HepG2 (cell line): Measurements from ENCODE around the gene GNG10. TPM values are rescaled to one million over a fixed set of nuclear protein-coding genes. Genes with fewer than 3 reads are reported as not detected.

Experiments
- CBX2 ChIP-seq, 2 experiments: fragments of 200-600 bp in 1 of 2; sonication (generic); formaldehyde crosslinking in 1 of 2; IDR thresholded peaks; 2 replicates each; pipeline versions ENCODE4 v1.7.0 to v1.8.1; 2018 to 2022; ENCODE audit warnings: low read depth in 2 of 2, low read length in 1 of 2, mild to moderate bottlenecking in 1 of 2, missing genetic modification reagents in 1 of 2
- CCAR2 ChIP-seq: fragments of 200-400 bp; formaldehyde crosslinking; optimal IDR thresholded peaks from 2 replicates; pipeline ENCODE3; 2018; ENCODE audit warnings: low read depth, mild to moderate bottlenecking, low read length, moderate library complexity
- CREBL2 ChIP-seq: sonication (generic); formaldehyde crosslinking; IDR thresholded peaks from 2 replicates; pipeline ENCODE4 v1.8.1; 2023; ENCODE audit warnings: missing genetic modification reagents, mild to moderate bottlenecking, borderline replicate concordance
- CREM ChIP-seq, 2 experiments: sonication (generic) in 1 of 2; formaldehyde crosslinking in 1 of 2; IDR thresholded peaks; 2 replicates each; pipeline versions ENCODE4 v1.4.0 to v1.6.1; 2016 to 2020; ENCODE audit warnings: antibody characterized with exemption in 1 of 2, mild to moderate bottlenecking in 1 of 2, missing genetic modification reagents in 1 of 2
- DR1 ChIP-seq: sonication (generic); formaldehyde crosslinking; IDR thresholded peaks from 2 replicates; pipeline ENCODE4 v1.8.0; 2021; ENCODE audit warnings: mild to moderate bottlenecking, missing genetic modification reagents, inconsistent platforms
- EZH2 ChIP-seq: conservative IDR thresholded peaks from 2 replicates; pipeline ENCODE4 v1.6.1; 2012; ENCODE audit warnings: mild to moderate bottlenecking, low read depth, low read length, moderate library complexity
- FOXM1 ChIP-seq: sonication (generic); formaldehyde crosslinking; IDR thresholded peaks from 2 replicates; pipeline ENCODE4 v1.5.0; 2020; ENCODE audit warnings: missing genetic modification reagents
- HDAC2 ChIP-seq: sonication (generic); formaldehyde crosslinking; IDR thresholded peaks from 2 replicates; pipeline ENCODE4 v1.4.0; 2020; ENCODE audit warnings: missing genetic modification reagents
- JDP2 ChIP-seq: sonication (generic); formaldehyde crosslinking; IDR thresholded peaks from 2 replicates; pipeline ENCODE4 v1.8.1; 2022; ENCODE audit warnings: missing genetic modification reagents, borderline replicate concordance
- KDM5B ChIP-seq: sonication (generic); formaldehyde crosslinking; IDR thresholded peaks from 2 replicates; pipeline ENCODE4 v1.4.0; 2020; ENCODE audit warnings: missing genetic modification reagents, mild to moderate bottlenecking, borderline replicate concordance
- KMT2B ChIP-seq: IDR thresholded peaks from 2 replicates; pipeline ENCODE4 v1.6.1; 2016; ENCODE audit warnings: missing genetic modification reagents, missing compliant biosample characterization
- MIXL1 ChIP-seq: IDR thresholded peaks from 2 replicates; pipeline ENCODE4 v1.6.1; 2016
- MLLT10 ChIP-seq: sonication (generic); formaldehyde crosslinking; IDR thresholded peaks from 2 replicates; pipeline ENCODE4 v1.4.0; 2020; ENCODE audit warnings: missing genetic modification reagents
- NFE2L2 ChIP-seq: fragments of 150-350 bp; IDR thresholded peaks from 2 replicates; pipeline ENCODE4 v1.6.1; 2014; ENCODE audit warnings: low read length
- NFIC ChIP-seq: IDR thresholded peaks from 2 replicates; pipeline ENCODE4 v1.6.1; 2012; ENCODE audit warnings: mild to moderate bottlenecking, low read length, inconsistent platforms
- SALL2 ChIP-seq: sonication (generic); formaldehyde crosslinking; IDR thresholded peaks from 2 replicates; pipeline ENCODE4 v1.8.1; 2023; ENCODE audit warnings: mild to moderate bottlenecking, missing genetic modification reagents, inconsistent platforms
- SMARCE1 ChIP-seq: fragments of 450-650 bp; IDR thresholded peaks from 2 replicates; pipeline ENCODE4 v1.6.1; 2017; ENCODE audit warnings: borderline replicate concordance
- THAP7 ChIP-seq: sonication (generic); formaldehyde crosslinking; IDR thresholded peaks from 2 replicates; pipeline ENCODE4 v1.8.1; 2023; ENCODE audit warnings: mild to moderate bottlenecking, missing genetic modification reagents
- THYN1 ChIP-seq: sonication (generic); formaldehyde crosslinking; IDR thresholded peaks from 2 replicates; pipeline ENCODE4 v1.8.1; 2023; ENCODE audit warnings: low read depth, mild to moderate bottlenecking, moderate library complexity, missing genetic modification reagents, borderline replicate concordance
- TRIM24 ChIP-seq: sonication (generic); formaldehyde crosslinking; IDR thresholded peaks from 2 replicates; pipeline ENCODE4 v1.8.0; 2022; ENCODE audit warnings: mild to moderate bottlenecking, missing genetic modification reagents
- ZBTB44 ChIP-seq: sonication (generic); formaldehyde crosslinking; IDR thresholded peaks from 2 replicates; pipeline ENCODE4 v1.4.0; 2020; ENCODE audit warnings: missing genetic modification reagents
- ZMAT3 ChIP-seq: sonication (generic); formaldehyde crosslinking; conservative IDR thresholded peaks from 2 replicates; pipeline ENCODE4 v1.7.0; 2021; ENCODE audit warnings: missing genetic modification reagents
- ZNF124 ChIP-seq: sonication (generic); formaldehyde crosslinking; IDR thresholded peaks from 2 replicates; pipeline ENCODE4 v1.4.0; 2020; ENCODE audit warnings: missing genetic modification reagents
- ZNF292 ChIP-seq: sonication (generic); formaldehyde crosslinking; IDR thresholded peaks from 2 replicates; pipeline ENCODE4 v1.8.1; 2022; ENCODE audit warnings: mild to moderate bottlenecking, low read depth, missing genetic modification reagents, borderline replicate concordance
- ZNF556 ChIP-seq: sonication (generic); formaldehyde crosslinking; IDR thresholded peaks from 2 replicates; pipeline ENCODE4 v1.4.0; 2020; ENCODE audit warnings: mild to moderate bottlenecking, missing genetic modification reagents, borderline replicate concordance
- ZNF576 ChIP-seq: sonication (generic); formaldehyde crosslinking; IDR thresholded peaks from 2 replicates; pipeline ENCODE4 v1.4.0; 2020; ENCODE audit warnings: mild to moderate bottlenecking, missing genetic modification reagents
- ZNF644 ChIP-seq: IDR thresholded peaks from 2 replicates; pipeline ENCODE4 v1.6.1; 2016; ENCODE audit warnings: low read depth
- ZNF674 ChIP-seq: sonication (generic); formaldehyde crosslinking; IDR thresholded peaks from 2 replicates; pipeline ENCODE4 v1.5.0; 2020; ENCODE audit warnings: low read depth, mild to moderate bottlenecking, missing genetic modification reagents
- ZNF678 ChIP-seq: sonication (generic); formaldehyde crosslinking; IDR thresholded peaks from 2 replicates; pipeline ENCODE4 v1.4.0; 2020; ENCODE audit warnings: mild to moderate bottlenecking, missing genetic modification reagents
- ZNF746 ChIP-seq: sonication (generic); formaldehyde crosslinking; IDR thresholded peaks from 2 replicates; pipeline ENCODE4 v1.8.0; 2022; ENCODE audit warnings: mild to moderate bottlenecking, missing genetic modification reagents
- polyA plus RNA-seq, 8 experiments: library from polyadenylated mRNA; depleted of rRNA in 3 of 8; stranded (reverse) in 7 of 8; unstranded in 1 of 8; fragments of >200 nt; fragmentation: Illumina TruSeq in 4 of 8; extraction: Trizol in 4 of 8; gene quantifications; 2 replicates each; pipeline versions ENCODE4 v1.2.1 to v1.2.3, GENCODE V29; 2011 to 2016; ENCODE audit warnings: low read depth in 4 of 8, missing spikeins in 1 of 8, mixed read lengths in 1 of 8; ENCODE audit not compliant: insufficient read depth in 1 of 8
- total RNA-seq, 5 experiments: library from RNA; depleted of rRNA; stranded (reverse); fragments of >200 nt; fragmentation: Illumina TruSeq; extraction: Trizol; gene quantifications; 2 replicates each; pipeline ENCODE4 v1.2.3, GENCODE V29; 2016; ENCODE audit warnings: low read depth in 1 of 5

The GNG10 gene
- total and polyA plus RNA-seq, 2 of the 13 experiments (the other 11 are each of a cell fraction or from before 2014, with no cell fraction given): 29.8 to 32.4 TPM

GRCh38 chr9:111631214-111631971, 30.0 kb upstream of the GNG10 start, which contains the start of gene DNAJC25 (continued):
- TF ChIP-seq EZH2: no peak
- TF ChIP-seq ZMAT3 (CRISPR knock-in tag): no peak; the same call in 1 of the 2 replicates
- peak; percentile 22; the same call in 1 of the 2 replicates for TF ChIP-seq ZNF746 (CRISPR knock-in tag)
- no peak for TF ChIP-seq NFIC
- TF ChIP-seq MIXL1 (CRISPR knock-in tag): peak; percentile 39; the same call in 1 of the 2 replicates
- TF ChIP-seq HDAC2 (CRISPR knock-in tag): no peak
- no peak for TF ChIP-seq JDP2 (CRISPR knock-in tag)
- peak; percentile 92 for TF ChIP-seq ZNF556
- TF ChIP-seq DR1 (CRISPR knock-in tag): peak; percentile 93
- TF ChIP-seq THYN1 (CRISPR knock-in tag): no peak
- TF ChIP-seq CREBL2: no peak
- no peak for TF ChIP-seq ZNF674 (CRISPR knock-in tag)
- TF ChIP-seq CREM (IDR thresholded peaks at IDR 0.05): peak; percentile 81
- TF ChIP-seq CREM (CRISPR knock-in tag; IDR thresholded peaks at IDR 0.05): no peak
- TF ChIP-seq MLLT10: no peak
- no peak for TF ChIP-seq SMARCE1
- no peak for TF ChIP-seq THAP7
- no peak for TF ChIP-seq CBX2 (IDR thresholded peaks at IDR 0.05; ENCODE audit: low read depth, low read length)
- TF ChIP-seq CBX2 (CRISPR knock-in tag; IDR thresholded peaks at IDR 0.05; ENCODE audit: low read depth): peak; percentile 89; the same call in 1 of the 2 replicates
- no peak; the same call in 1 of the 2 replicates for TF ChIP-seq ZNF124 (CRISPR knock-in tag)
- no peak for TF ChIP-seq TRIM24 (CRISPR knock-in tag)
- peak; percentile 4; the same call in 1 of the 2 replicates for TF ChIP-seq ZNF576 (CRISPR knock-in tag)
- TF ChIP-seq NFE2L2: no peak
- no peak for TF ChIP-seq CCAR2
- TF ChIP-seq ZNF644 (CRISPR knock-in tag): 0 out of 2 replicates have a peak, but pooled peaks have one; percentile 2
- TF ChIP-seq FOXM1 (CRISPR knock-in tag): no peak
- no peak for TF ChIP-seq SALL2 (CRISPR knock-in tag)
- TF ChIP-seq ZNF678: no peak
- TF ChIP-seq KMT2B (CRISPR knock-in tag): no peak; the same call in 1 of the 2 replicates
- no peak for TF ChIP-seq ZNF292 (CRISPR knock-in tag)
- peak; percentile 90; the same call in 1 of the 2 replicates for TF ChIP-seq KDM5B
- peak; percentile 14 for TF ChIP-seq ZBTB44
